ENCODE data around the gene RPS15.

RPS15 gene

DNA sequence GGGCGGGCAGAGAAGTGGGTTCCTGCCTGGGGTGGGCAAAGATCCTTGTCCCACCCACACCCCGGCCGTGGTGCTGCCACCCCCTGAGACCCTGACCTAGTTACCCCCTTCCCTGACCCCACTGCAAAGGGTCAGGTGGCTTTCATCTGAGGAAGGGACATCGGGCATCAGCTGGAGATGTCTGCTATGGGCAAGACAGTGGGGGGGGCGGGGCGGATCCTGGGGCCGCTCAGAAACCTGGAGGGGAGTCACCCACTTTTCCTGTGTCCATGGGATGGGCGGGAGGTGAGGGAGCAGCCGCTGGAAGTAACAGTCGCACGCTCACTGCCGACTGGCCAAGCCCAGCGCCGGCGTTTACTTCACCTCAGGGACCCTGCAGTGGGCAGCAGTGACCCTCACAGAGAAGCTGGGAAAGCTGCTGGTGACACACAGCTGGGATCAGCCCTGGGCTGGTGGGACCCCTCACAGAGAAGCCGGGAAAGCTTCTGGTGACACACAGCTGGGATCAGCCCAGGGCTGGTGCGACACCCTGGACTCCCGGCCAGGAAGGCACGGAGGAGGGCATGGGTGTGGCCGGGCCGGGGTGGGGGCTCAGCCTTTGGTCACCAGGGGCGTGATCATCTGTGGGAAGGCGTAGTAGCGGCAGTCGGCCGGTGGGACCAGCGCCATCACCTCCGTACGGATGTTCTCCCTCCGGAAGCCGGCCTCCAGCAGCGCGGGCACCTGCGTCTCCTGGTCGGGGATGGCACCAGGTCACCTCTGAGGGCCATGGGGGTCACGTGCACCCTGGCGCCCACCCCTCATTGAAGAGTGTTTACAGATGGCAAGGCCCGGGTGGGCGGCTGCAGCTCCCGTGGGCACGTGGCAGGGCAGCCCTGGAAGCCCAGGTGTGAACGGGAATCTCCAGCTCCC lies 41.2 kb upstream of the RPS15 start:
- ATAC-seq, result no peak
- TF ChIP-seq ARNTL (CRISPR knock-in tag; IDR thresholded peaks at IDR 0.05; ENCODE audit: borderline replicate concordance, low read depth) (no peak), SNAI2 (CRISPR knock-in tag; IDR thresholded peaks at IDR 0.05) (no peak), TCF4 (CRISPR knock-in tag; IDR thresholded peaks at IDR 0.05; ENCODE audit: borderline replicate concordance) (no peak), PPARA (CRISPR knock-in tag; IDR thresholded peaks at IDR 0.05; ENCODE audit: borderline replicate concordance) (no peak), ESRRG (CRISPR knock-in tag; IDR thresholded peaks at IDR 0.05) (no peak), ZNF70 (CRISPR knock-in tag; IDR thresholded peaks at IDR 0.05) (no peak), CSDC2 (CRISPR knock-in tag; IDR thresholded peaks at IDR 0.05) (no peak), ZNF8 (CRISPR knock-in tag; IDR thresholded peaks at IDR 0.05) (no peak), TOX (CRISPR knock-in tag; IDR thresholded peaks at IDR 0.05; ENCODE audit: borderline replicate concordance) (no peak), ZFP3 (CRISPR knock-in tag; IDR thresholded peaks at IDR 0.05) (no peak), BACH2 (CRISPR knock-in tag; IDR thresholded peaks at IDR 0.05; ENCODE audit: borderline replicate concordance) (no peak), ISL1 (CRISPR knock-in tag; IDR thresholded peaks at IDR 0.05) (no peak), RARB (CRISPR knock-in tag; IDR thresholded peaks at IDR 0.05) (no peak)
- TF ChIP-seq, protein P1, sequence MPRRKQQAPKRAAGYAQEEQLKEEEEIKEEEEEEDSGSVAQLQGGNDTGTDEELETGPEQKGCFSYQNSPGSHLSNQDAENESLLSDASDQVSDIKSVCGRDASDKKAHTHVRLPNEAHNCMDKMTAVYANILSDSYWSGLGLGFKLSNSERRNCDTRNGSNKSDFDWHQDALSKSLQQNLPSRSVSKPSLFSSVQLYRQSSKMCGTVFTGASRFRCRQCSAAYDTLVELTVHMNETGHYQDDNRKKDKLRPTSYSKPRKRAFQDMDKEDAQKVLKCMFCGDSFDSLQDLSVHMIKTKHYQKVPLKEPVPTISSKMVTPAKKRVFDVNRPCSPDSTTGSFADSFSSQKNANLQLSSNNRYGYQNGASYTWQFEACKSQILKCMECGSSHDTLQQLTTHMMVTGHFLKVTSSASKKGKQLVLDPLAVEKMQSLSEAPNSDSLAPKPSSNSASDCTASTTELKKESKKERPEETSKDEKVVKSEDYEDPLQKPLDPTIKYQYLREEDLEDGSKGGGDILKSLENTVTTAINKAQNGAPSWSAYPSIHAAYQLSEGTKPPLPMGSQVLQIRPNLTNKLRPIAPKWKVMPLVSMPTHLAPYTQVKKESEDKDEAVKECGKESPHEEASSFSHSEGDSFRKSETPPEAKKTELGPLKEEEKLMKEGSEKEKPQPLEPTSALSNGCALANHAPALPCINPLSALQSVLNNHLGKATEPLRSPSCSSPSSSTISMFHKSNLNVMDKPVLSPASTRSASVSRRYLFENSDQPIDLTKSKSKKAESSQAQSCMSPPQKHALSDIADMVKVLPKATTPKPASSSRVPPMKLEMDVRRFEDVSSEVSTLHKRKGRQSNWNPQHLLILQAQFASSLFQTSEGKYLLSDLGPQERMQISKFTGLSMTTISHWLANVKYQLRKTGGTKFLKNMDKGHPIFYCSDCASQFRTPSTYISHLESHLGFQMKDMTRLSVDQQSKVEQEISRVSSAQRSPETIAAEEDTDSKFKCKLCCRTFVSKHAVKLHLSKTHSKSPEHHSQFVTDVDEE (CRISPR knock-in tag; IDR thresholded peaks at IDR 0.05), result no peak
- TF ChIP-seq, protein P2, sequence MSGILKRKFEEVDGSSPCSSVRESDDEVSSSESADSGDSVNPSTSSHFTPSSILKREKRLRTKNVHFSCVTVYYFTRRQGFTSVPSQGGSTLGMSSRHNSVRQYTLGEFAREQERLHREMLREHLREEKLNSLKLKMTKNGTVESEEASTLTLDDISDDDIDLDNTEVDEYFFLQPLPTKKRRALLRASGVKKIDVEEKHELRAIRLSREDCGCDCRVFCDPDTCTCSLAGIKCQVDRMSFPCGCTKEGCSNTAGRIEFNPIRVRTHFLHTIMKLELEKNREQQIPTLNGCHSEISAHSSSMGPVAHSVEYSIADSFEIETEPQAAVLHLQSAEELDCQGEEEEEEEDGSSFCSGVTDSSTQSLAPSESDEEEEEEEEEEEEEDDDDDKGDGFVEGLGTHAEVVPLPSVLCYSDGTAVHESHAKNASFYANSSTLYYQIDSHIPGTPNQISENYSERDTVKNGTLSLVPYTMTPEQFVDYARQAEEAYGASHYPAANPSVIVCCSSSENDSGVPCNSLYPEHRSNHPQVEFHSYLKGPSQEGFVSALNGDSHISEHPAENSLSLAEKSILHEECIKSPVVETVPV (CRISPR knock-in tag; IDR thresholded peaks at IDR 0.05), result no peak
- TF ChIP-seq, protein P3, sequence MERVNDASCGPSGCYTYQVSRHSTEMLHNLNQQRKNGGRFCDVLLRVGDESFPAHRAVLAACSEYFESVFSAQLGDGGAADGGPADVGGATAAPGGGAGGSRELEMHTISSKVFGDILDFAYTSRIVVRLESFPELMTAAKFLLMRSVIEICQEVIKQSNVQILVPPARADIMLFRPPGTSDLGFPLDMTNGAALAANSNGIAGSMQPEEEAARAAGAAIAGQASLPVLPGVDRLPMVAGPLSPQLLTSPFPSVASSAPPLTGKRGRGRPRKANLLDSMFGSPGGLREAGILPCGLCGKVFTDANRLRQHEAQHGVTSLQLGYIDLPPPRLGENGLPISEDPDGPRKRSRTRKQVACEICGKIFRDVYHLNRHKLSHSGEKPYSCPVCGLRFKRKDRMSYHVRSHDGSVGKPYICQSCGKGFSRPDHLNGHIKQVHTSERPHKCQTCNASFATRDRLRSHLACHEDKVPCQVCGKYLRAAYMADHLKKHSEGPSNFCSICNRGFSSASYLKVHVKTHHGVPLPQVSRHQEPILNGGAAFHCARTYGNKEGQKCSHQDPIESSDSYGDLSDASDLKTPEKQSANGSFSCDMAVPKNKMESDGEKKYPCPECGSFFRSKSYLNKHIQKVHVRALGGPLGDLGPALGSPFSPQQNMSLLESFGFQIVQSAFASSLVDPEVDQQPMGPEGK (CRISPR knock-in tag; IDR thresholded peaks at IDR 0.05; ENCODE audit: borderline replicate concordance), result no peak
- TF ChIP-seq, protein P4, sequence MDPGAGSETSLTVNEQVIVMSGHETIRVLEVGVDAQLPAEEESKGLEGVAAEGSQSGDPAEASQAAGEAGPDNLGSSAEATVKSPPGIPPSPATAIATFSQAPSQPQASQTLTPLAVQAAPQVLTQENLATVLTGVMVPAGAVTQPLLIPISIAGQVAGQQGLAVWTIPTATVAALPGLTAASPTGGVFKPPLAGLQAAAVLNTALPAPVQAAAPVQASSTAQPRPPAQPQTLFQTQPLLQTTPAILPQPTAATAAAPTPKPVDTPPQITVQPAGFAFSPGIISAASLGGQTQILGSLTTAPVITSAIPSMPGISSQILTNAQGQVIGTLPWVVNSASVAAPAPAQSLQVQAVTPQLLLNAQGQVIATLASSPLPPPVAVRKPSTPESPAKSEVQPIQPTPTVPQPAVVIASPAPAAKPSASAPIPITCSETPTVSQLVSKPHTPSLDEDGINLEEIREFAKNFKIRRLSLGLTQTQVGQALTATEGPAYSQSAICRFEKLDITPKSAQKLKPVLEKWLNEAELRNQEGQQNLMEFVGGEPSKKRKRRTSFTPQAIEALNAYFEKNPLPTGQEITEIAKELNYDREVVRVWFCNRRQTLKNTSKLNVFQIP (CRISPR knock-in tag; IDR thresholded peaks at IDR 0.05; ENCODE audit: borderline replicate concordance, low read depth), result no peak

DNA sequence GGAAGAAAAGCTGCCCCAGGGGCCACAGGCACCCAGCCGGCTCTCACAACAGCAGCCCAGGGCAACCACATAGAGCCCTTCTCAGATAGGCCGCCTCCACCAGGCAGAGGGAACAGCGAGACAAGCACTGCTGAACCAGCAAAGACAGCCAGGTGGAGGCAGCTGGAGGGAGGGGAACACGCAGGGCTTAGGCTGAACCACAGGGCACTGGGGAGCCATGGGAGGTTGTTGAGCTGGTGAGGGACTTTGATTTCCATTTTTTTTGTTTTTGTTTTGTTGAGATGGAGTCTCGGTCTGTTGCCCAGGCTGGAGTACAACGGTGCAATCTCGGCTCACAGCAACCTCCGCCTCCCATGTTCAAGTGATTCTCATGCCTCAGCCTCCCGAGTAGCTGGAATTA lies 40.4 kb upstream of the RPS15 start:
- ATAC-seq, result no peak
- TF ChIP-seq ISL1 (CRISPR knock-in tag; IDR thresholded peaks at IDR 0.05) (no peak), TOX (CRISPR knock-in tag; IDR thresholded peaks at IDR 0.05; ENCODE audit: borderline replicate concordance) (no peak), GLIS3 (CRISPR knock-in tag; IDR thresholded peaks at IDR 0.05) (no peak), ZFP30 (CRISPR knock-in tag; IDR thresholded peaks at IDR 0.05) (no peak), ZFP3 (CRISPR knock-in tag; IDR thresholded peaks at IDR 0.05) (no peak), SNAI2 (CRISPR knock-in tag; IDR thresholded peaks at IDR 0.05) (no peak), RARB (CRISPR knock-in tag; IDR thresholded peaks at IDR 0.05) (no peak), ZC3H10 (CRISPR knock-in tag; IDR thresholded peaks at IDR 0.05) (no peak), CSDC2 (CRISPR knock-in tag; IDR thresholded peaks at IDR 0.05) (no peak), ARNTL (CRISPR knock-in tag; IDR thresholded peaks at IDR 0.05; ENCODE audit: borderline replicate concordance, low read depth) (no peak), TCF4 (CRISPR knock-in tag; IDR thresholded peaks at IDR 0.05; ENCODE audit: borderline replicate concordance) (no peak), ESRRG (CRISPR knock-in tag; IDR thresholded peaks at IDR 0.05) (no peak), ZNF70 (CRISPR knock-in tag; IDR thresholded peaks at IDR 0.05) (no peak), OSR1 (CRISPR knock-in tag; IDR thresholded peaks at IDR 0.05) (no peak), ZNF565 (CRISPR knock-in tag; conservative IDR thresholded peaks at IDR 0.05; ENCODE audit: low read depth) (no peak)
- TF ChIP-seq, protein P3 (CRISPR knock-in tag; IDR thresholded peaks at IDR 0.05; ENCODE audit: borderline replicate concordance), result no peak
- TF ChIP-seq, protein P1 (CRISPR knock-in tag; IDR thresholded peaks at IDR 0.05), result no peak
- TF ChIP-seq, protein P2 (CRISPR knock-in tag; IDR thresholded peaks at IDR 0.05), result no peak
